ENCODE measurements around the gene INPP5A. TPM values are rescaled to one million over a fixed set of nuclear protein-coding genes. Genes with fewer than 3 reads are reported as not detected.
"Not testable (repeated sequence)": the region's sequence is repeated elsewhere in the genome, so short reads cannot be mapped to it uniquely, and the experiment has no call there.

Gene INPP5A
- total RNA-seq, 2 experiments from 2014 or later, result 4.8 to 4.9 TPM

DNA sequence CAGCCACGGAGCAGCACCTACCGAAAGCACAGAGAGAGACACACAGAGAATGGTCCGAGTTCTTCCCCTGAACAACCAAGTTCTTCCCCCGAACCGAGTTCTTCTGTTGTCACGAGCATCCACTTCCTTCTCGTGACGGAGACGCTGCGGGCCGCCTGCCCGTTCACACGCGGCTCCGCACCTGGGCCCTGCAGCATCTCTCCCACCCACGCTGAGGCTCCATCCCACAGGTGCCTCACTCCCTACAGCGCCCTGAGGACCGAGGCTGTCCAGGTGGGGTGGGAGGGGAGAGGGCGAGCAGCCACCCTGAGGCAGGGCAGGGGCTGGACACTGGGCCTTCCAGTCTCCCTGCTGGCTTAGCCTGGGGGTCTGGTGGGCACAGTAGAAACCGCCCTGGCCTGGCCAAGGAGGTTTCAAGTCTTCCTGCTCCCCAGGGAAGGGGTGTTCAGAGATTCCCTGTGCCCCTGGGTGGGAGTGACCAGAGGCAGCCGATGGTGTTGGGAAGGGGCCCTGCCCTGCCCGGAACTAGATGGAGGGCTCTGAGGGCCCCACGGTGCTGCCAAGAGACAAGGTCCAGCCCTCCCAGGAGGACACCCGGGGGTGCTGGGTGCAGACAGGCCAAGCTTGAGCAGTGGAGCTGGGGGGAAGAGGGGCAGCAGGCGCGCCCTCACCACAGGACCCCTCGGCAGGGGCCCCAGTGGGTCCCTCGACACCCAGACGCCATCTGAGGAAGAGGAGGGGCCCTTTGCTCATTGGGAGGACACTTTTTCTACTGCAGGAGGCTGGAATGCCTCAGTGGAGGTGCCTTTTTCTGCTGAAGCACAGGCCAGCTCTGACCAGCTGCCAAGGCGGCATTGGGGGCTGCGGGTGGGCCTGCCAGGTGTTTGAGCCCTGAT lies 253.6 kb downstream of the INPP5A start:
- POLR2A ChIA-PET, result no interaction called here
- CTCF ChIA-PET, result no interaction called here

DNA sequence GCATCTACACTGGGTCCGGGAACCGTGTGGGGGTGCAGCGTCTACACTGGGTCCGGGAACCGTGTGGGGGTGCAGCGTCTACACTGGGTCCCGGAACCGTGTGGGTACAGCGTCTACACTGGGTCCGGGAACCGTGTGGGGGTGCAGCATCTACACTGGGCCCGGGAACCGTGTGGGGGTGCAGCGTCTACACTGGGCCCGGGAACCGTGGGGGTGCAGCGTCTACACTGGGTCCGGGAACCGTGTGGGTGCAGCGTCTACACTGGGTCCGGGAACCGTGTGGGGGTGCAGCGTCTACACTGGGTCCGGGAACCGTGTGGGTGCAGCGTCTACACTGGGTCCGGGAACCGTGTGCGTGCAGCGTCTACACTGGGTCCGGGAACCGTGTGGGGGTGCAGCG lies 254.5 kb downstream of the INPP5A start:
- POLR2A ChIA-PET, CTCF ChIA-PET: not testable (repeated sequence)

DNA sequence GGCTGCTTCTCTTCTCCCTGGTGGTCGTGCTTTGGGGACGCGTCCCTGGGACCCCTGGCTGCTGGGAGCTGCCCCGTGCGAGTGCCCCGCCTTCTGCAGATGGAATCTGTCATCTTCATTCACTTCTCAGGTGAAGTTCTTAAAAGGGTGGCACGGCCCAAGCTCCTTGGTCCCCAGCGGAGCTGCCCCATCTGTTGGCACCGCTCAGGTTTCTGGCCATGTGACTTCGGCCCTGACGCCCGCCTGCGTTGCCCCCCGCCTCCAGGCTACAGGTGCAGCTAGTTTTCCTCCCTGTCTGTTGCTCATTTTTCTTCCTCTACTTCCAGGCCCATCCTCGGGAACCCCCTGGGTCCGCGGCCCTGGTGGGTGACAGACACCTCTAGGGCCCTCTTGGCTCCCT lies 255.2 kb downstream of the INPP5A start:
- ChIA-PET POLR2A (no interaction called here), CTCF (no interaction called here)

DNA sequence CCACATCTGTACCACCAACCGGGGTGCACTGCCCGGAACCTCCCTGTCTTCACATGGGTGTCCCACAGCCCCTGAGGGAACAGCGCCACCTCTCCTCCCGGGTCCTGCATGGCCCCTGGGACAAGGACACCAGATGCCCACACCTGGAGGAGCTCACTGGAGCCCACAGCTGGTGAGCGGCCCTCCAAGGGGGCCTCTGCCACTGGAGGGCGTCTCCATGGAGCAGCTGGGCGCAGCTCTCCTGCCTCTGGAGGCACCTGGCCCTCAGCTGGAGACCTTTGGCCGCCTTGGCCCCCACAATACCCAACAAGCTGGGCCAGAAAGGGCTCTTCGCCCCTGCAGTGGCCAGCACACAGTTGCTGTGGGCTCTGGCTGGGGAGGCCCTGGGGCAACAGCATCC lies 255.6 kb downstream of the INPP5A start:
- POLR2A ChIA-PET, result no interaction called here
- CTCF ChIA-PET, result no interaction called here

DNA sequence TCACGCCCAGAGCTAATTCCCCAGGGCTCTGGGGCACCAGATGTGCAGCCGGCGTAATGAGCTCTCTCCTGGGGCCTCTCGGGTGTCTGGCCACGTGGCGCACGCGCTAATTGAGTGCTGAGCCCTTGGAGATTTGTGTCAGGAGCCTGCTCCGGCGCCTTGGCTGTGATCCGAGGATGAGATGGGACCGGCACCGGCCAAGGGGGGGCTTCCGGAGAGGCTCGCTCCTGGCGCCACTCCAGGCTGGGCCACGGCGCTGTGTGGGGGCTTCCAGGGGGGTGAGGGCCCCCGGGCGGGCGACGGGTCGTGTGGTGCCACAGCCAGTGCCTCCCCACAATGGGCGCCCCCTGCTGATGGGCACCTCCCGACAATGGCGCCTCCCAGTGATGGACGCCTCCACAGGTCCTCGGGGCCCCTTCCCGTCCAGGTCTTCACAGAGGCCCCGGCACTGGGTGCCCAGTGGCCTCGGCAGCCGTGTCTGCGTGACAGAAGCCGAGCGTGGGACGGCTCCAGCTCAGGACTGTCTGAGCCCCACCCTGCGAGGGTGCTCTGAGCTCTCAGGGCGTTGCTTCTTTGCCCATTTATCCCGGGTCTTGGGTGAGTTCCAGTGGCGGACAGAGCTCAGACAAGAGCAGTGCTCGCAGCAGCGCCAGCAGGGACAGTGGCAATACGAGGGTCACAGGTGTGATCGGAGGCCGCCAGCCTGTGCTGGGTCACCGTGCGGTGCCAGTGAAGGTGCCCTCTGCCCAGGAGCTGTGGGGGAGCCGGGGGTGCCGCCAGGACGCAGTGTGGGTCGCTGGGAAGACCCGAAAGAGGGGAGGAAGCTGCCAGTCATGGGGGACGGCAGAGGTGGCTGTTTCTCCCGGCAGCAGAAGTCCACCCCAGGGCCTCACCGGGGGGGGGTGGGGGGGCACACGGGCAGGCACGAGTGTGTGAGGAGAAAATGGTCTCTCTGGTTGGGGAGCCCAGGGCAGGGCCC lies 256.6 kb downstream of the INPP5A start:
- ChIA-PET POLR2A (no interaction called here), CTCF (no interaction called here)

DNA sequence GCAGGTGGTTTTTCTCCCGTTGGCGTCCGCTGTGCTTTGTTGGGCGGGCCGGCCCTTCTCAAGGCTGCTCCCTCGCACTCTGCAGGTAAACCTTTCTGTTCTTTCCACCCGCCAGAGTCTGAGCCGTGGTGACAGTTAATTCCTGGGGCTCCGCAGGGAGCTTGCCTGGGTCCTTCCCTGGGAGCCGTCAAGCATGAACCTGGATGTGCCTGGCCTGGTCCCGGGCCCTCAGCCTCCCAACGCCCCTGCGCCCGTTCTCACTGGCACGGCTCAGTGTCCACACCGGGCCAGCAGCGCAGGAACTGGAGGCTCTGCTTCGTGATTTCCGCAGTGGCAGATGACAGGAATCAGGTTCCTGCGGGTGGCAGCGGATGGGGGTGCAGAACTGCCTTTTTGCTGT lies 259.3 kb downstream of the INPP5A start:
- ChIA-PET POLR2A (no interaction called here), CTCF (no interaction called here)

DNA sequence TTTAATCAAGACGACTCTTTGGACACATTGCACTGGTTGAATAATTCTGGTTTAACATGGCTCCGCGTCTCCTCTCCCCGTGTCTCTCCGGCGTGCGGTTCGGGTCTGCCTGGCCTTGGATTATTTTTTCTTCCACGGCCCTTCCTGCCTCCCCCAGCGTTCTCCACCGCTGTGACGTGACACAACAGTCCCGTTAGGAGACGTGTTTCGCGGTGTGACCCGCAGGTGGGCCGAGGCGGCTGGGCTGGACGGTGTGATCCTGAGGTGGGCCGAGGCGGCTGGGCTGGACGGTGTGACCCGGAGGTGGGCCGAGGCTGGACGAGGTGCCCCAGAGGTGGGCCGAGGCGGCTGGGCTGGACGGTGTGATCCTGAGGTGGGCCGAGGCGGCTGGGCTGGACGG lies 260.4 kb downstream of the INPP5A start:
- POLR2A ChIA-PET, CTCF ChIA-PET: not testable (repeated sequence)

DNA sequence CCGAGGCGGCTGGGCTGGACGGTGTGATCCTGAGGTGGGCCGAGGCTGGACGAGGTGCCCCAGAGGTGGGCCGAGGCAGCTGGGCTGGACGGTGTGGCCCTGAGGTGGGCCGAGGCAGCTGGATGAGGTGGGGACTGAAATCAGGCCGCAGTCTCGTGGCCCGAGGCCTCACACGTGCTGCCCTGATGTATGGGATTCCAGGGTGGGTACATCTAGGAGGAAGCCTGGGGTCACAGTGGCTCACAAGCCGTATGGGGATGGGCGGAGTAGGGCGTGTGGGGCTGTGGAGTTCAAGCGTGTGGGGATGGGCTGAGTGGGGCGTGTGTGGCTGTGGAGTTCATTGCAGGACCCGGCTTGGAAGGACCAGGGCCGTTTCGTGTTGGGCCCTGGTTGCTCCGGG lies 260.8 kb downstream of the INPP5A start:
- ChIA-PET CTCF (no interaction called here), POLR2A (no interaction called here)

DNA sequence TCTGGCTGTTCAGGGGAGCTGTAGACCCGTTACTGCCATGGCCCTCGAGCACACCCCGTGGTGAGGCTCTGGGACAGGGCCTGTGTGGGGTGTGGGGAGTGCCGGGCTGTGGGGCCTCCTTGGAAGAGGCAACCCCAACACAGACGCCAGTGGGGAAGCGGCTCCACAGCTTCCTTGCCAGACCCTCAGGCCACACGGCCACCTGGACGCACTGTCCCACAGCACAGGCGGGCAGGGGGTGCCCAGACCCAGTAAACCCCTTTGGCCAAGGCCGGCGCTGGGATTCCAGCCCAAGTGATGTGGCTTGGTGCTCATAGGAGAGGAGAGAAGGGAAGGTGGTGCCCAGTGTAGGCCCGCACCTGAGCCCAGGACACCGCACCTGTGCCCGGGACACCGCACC lies 261.3 kb downstream of the INPP5A start:
- ChIA-PET CTCF (no interaction called here), POLR2A (no interaction called here)

DNA sequence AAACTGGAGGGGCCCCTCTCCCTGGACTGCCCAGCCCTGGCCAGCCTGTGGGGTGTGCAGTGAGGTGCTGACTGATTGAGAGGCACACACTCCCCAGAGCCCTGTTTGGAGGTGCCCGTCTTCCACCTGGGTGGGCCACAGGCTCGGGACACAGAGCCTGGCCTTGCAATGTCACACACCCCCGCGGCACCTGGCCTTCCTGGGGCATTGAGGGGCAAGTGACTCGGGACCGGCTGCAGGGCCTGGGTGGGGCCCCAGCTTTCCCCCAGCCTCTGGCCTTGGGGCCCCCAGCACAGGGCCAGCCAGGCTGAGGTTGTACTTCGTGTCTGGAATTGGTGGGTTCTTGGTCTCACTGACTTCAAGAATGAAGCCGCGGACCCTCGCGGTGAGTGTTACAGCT lies 262.3 kb downstream of the INPP5A start:
- CTCF ChIA-PET, result interaction anchor here (0.5 kb wide), 1 partner anchor 140 kb away, joined by 3 read pairs; no protein-coding TSS in a partner anchor
- POLR2A ChIA-PET, result no interaction called here

DNA sequence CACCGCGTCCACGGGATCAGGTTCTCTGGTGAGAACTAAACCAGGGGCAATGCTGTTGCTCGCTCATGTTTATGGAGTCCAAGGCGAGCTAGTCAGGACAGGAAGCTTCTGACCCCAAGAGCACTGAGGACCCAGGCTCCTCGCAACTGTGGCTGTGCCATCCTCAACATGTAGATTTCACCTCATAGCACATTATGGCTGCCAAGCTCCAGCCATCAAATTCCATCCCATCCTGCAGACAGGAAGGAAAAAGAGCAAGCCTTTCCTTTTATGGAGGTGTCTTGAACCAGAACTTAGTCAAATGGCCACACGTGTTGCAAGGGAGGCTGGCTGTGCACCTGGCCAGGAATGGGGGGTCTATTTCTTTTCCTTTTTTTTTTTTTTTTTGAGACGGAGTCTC lies 264.5 kb downstream of the INPP5A start:
- POLR2A ChIA-PET, result no interaction called here
- CTCF ChIA-PET, result no interaction called here

DNA sequence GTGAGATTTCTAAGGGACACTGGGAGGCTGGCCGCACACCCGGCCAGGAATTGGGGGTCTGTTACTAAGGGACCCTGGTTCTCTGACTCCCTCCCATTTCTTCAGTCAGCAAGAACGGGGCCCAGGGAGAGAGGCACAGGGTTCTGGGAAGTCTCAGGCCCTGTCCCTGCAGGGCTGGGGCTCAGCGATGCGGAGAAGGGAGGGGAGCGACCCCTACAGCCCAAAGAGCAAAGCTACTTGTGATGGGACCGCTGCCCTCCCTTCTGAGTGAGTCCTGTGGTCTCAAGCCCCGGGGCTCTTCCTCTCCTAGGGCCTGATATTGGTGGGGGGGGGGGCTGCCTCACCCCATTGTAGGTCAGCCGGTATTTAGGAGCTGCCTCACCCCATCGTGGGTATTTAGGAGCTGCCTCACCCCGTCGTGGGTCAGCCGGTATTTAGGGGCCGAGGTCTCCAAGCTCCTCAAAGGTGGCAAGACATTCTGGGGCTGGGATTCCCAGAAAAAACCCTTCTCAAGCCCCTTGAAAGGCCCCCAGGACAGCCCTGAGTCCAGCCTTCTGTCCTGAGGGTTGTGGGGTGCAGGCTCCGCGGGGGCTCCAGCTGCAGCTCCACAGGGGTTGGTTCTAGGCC lies 265.2 kb downstream of the INPP5A start:
- POLR2A ChIA-PET, result no interaction called here
- CTCF ChIA-PET, result no interaction called here

DNA sequence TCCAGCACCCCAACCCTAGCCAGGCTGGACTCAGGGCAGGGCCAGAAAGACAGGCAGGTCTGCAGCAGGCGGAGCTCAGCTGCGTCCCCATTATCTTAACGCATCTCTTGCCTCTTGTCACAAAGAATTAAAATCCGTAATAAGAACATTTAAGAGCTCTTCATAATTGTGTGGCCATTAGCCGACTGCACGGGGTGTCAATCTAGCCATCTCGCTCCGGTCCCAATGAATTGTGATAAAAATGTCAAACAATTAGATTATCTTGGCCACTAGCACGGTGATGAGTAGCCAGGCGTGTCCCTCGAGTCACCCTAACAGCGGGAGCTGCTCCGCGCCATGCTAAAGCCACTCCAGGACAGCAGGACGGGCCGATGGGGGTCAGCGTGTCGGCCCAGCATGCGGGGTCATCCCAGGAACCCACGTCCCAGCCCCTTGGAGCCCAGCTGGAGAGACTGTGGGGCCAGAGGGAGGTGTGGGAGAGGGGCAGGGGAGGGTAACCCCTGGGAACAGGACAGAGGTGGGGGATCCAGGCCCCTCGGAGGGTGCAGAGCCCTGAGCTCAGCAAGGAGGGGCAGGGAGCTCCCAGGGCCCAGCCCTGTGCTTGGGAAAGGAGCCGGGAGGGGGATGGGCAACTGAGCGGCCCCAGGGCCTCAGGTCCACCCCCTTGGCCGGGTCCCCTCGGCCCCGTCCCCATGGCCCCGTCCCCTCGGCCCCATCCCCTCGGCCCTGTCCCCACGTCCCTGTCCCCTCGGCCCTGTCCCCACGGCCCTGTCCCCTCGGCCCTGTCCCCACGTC lies 266.0 kb downstream of the INPP5A start:
- CTCF ChIA-PET, result no interaction called here
- POLR2A ChIA-PET, result no interaction called here

DNA sequence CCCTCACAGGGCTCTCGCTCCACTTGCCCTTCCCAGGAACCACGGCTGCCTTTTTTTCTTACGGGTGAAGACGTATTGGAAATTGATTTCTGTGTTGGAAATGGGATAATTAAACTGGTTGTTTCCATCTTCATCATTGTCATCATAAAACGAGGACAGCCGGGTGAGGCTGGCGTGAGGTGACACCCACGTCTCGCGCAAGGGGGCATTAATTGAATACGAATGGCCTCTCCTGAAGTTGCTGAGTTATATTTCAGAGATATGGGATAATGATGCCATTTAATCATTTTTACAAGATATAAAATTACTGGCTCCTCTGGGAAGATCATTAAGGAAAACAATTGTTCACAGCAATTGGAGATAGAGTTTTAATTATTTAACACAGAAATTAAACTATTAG lies 266.7 kb downstream of the INPP5A start:
- POLR2A ChIA-PET, result no interaction called here

DNA sequence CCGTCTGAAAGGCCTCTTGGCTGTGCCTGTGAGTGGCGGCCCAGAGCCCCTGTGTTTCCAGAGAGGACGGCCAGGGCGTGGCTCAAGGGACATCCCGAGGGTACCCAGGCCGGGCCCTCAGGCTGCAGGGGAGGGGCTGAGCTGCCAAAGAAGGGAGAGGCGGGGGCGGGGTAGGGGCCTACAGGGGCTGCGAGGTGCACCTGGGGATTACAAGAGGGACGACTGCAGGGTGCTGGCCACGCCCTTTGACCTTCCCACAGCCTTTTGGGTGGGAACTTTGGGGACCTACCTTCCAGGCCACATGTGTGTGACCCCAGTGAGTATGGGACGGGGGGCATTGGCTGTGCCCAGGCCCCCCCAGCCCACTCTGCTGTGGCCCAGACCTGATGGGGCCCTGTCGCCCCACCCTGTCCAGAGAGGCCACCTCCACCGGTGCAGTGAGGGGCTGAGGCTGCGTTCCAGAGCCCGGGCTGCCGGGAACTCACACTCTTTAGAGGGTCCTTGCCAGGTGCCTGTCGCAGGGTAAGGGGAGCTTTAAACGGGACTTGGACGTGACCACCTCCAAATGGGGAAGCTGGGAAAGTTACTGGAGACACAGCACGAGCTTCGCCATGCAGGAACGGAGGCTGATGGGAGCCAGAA lies 267.3 kb downstream of the INPP5A start:
- POLR2A ChIA-PET, result no interaction called here

More for the DNA sequence above, 266.7 kb downstream of the INPP5A start:
- CTCF ChIA-PET, result interaction anchor here (0.6 kb wide), 1 partner anchor 288 kb away, joined by 3 read pairs; no protein-coding TSS in a partner anchor

DNA sequence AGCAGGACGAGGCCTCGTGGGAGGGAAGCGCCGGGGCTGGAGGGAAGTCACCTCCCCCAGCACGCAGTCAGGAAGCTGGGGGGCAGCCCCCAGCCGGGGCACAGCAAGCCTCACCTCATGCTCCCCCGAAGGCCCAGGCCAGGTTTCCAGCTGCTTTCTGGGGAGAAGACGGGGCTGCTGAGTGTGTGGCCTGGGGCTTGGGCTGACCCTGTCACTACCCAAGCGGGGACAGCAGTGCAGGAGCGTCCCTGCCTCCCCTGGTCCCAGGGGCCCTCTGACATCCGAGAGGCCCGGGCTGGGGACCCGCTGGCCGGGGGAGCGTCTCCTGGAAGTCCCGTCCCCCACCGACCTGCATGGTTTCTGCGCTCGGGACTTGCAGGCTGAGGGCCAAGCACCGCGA lies 268.0 kb downstream of the INPP5A start:
- ChIA-PET CTCF (no interaction called here), POLR2A (no interaction called here)

More for the DNA sequence above, 267.3 kb downstream of the INPP5A start:
- CTCF ChIA-PET, result interaction anchor here (0.6 kb wide), 1 partner anchor 287 kb away, joined by 3 read pairs; no protein-coding TSS in a partner anchor

DNA sequence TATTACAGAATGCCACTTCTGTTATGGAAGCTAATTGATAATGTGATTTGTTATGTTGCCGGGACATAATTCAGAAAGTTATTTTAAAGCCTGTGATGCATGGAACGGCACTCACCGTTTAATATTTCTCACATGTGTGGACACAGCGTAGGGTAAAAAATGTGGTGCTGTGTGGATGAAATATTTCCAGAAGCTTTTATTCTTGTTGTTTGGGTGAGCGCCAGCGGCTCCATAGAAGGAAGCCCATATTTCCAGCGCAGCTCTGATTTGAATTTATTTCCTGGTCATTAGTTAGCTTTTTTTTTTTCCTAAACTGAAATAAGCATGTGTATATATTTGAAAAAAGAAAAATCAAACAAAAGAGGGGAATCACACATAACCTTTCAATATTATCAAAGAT lies 268.5 kb downstream of the INPP5A start:
- CTCF ChIA-PET, result no interaction called here
- POLR2A ChIA-PET, result no interaction called here

DNA sequence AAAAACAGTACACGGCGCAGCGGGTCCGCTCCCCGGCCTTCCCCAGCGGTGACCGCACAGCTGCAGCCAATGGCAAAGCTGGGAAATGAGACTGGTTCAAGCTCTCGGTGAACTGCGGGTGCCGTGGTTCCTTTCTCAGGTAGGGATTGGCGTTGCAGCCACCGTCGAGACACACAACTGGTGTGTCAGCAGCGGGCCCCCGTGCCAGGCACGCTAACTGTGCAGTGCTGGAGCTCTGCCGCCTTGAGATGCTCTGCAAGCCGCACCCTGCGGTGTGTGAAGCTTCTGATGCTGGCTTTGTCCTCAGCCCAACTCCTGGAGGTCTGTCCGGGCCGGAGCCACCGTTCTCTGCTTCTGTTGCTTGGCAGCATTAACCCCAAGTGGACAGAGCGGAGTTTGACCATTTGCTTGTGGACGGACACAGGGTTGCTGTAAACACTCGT lies 269.0 kb downstream of the INPP5A start:
- CTCF ChIA-PET, result no interaction called here
- POLR2A ChIA-PET, result no interaction called here

DNA sequence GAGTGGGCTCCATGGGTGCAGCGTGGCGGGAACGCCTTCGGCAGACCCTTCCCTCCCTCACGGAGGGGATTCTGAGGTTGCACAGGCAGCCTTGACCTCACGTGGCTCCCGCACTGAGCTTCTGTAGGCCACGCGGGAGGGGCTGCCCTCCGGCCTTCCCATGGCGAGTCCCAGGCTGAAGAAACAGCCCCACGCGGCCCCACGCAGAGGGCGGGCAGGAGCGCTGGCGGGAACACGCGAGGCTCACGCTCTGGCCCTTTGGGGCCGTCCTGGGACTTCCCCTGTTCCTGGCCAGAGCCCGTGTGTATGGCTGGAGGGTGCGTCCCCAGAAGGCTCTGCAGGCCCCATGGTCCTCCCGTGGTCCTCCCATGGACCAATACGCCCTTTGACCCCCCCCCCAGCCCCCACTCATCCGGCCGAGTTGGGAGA lies 270.0 kb downstream of the INPP5A start:
- POLR2A ChIA-PET, result no interaction called here
- CTCF ChIA-PET, result interaction anchor here (0.7 kb wide), 1 partner anchor 153 kb away, joined by 3 read pairs; no protein-coding TSS in a partner anchor

Data from activated CD8-positive, alpha-beta memory T cell treated with anti-CD3 and anti-CD28 coated beads for 36 hours (primary cell).